Liver (tissue), 9 donors: ENCODE measurements around the gene CDC42EP3. TPM values are rescaled to one million over a fixed set of nuclear protein-coding genes. Genes with fewer than 3 reads are reported as not detected.

Source experiments
- DNase-seq: peaks from one replicate; pipeline ENCODE4 v3.0.0-alpha.2; 2017; ENCODE audit warnings: low spot score
- H3K27ac ChIP-seq, 2 donors: one replicate each; pipeline ENCODE4 v1.7.0; 2013; ENCODE audit warnings: inconsistent platforms in 2 of 2, low read length in 2 of 2, control low read depth in 1 of 2, low read depth in 1 of 2, mild to moderate bottlenecking in 1 of 2
- H3K27me3 ChIP-seq, 4 donors: one replicate each; pipeline versions ENCODE4 v1.6.1 to v1.7.0; 2013; ENCODE audit warnings: low read length in 3 of 4, inconsistent platforms in 1 of 4, mild to moderate bottlenecking in 1 of 4, moderate library complexity in 1 of 4; ENCODE audit not compliant: control insufficient read depth in 4 of 4, insufficient read depth in 4 of 4
- H3K36me3 ChIP-seq, 4 donors: one replicate each; pipeline versions ENCODE4 v1.6.1 to v1.7.0; 2013; ENCODE audit warnings: low read length in 3 of 4, mild to moderate bottlenecking in 3 of 4, low read depth in 1 of 4, moderate library complexity in 1 of 4; ENCODE audit not compliant: control insufficient read depth in 4 of 4, insufficient read depth in 3 of 4
- H3K4me1 ChIP-seq, 4 donors: one replicate each; pipeline versions ENCODE4 v1.6.1 to v1.7.0; 2013; ENCODE audit warnings: low read length in 3 of 4, mild to moderate bottlenecking in 3 of 4, moderate library complexity in 1 of 4; ENCODE audit not compliant: control insufficient read depth in 4 of 4, insufficient read depth in 4 of 4
- H3K4me3 ChIP-seq, 3 donors: one replicate each; pipeline versions ENCODE4 v1.6.1 to v1.7.0; 2013; ENCODE audit warnings: low read length in 3 of 3, control low read depth in 1 of 3, low read depth in 1 of 3, mild to moderate bottlenecking in 1 of 3
- H3K9ac ChIP-seq, 2 donors: one replicate each; pipeline ENCODE4 v1.7.0; 2013; ENCODE audit warnings: low read length in 2 of 2, mild to moderate bottlenecking in 2 of 2, moderate library complexity in 2 of 2, control low read depth in 1 of 2, low read depth in 1 of 2
- H3K9me3 ChIP-seq, 4 donors: one replicate each; pipeline versions ENCODE4 v1.6.1 to v1.7.0; 2013; ENCODE audit warnings: low read length in 3 of 4; ENCODE audit not compliant: control insufficient read depth in 4 of 4
- CTCF ChIP-seq: fragments of 150-350 bp; IDR thresholded peaks from 2 replicates; pipeline ENCODE4 v1.5.1; 2017; ENCODE audit warnings: improper control_type of control experiment, low read depth, low read length; ENCODE audit not compliant: missing input control
- EGR1 ChIP-seq, 2 donors: IDR thresholded peaks; 2 replicates each; pipeline ENCODE4 v1.6.1; 2016 to 2018; ENCODE audit warnings: antibody characterized with exemption in 2 of 2, low read depth in 2 of 2
- FOXA1 ChIP-seq: IDR thresholded peaks from 2 replicates; pipeline ENCODE4 v1.6.1; 2016; ENCODE audit warnings: antibody characterized with exemption
- FOXA2 ChIP-seq: IDR thresholded peaks from 2 replicates; pipeline ENCODE4 v1.6.1; 2016; ENCODE audit warnings: antibody characterized with exemption
- GABPA ChIP-seq, 2 donors: IDR thresholded peaks in 1 of 2; conservative IDR thresholded peaks in 1 of 2; 2 replicates each; pipeline ENCODE4 v1.6.1; 2016; ENCODE audit warnings: antibody characterized with exemption in 2 of 2, mild to moderate bottlenecking in 1 of 2, moderate library complexity in 1 of 2
- HNF4A ChIP-seq, 2 donors: conservative IDR thresholded peaks; 2 replicates each; pipeline ENCODE4 v1.6.1; 2016; ENCODE audit warnings: antibody characterized with exemption in 2 of 2, mild to moderate bottlenecking in 2 of 2
- HNF4G ChIP-seq: IDR thresholded peaks from 2 replicates; pipeline ENCODE4 v1.6.1; 2016; ENCODE audit warnings: antibody characterized with exemption
- JUND ChIP-seq, 2 donors: IDR thresholded peaks; 2 replicates each; pipeline ENCODE4 v1.6.1; 2016; ENCODE audit warnings: antibody characterized with exemption in 2 of 2
- NR2F2 ChIP-seq: IDR thresholded peaks from 2 replicates; pipeline ENCODE4 v1.6.1; 2016; ENCODE audit warnings: antibody characterized with exemption
- REST ChIP-seq: IDR thresholded peaks from 2 replicates; pipeline ENCODE4 v1.6.1; 2016; ENCODE audit warnings: antibody characterized with exemption, mild to moderate bottlenecking
- RXRA ChIP-seq, 2 donors: IDR thresholded peaks; 2 replicates each; pipeline ENCODE4 v1.6.1; 2017 to 2018; ENCODE audit warnings: antibody characterized with exemption in 2 of 2, mild to moderate bottlenecking in 1 of 2
- SP1 ChIP-seq: IDR thresholded peaks from 2 replicates; pipeline ENCODE4 v1.6.1; 2018; ENCODE audit warnings: antibody characterized with exemption, mild to moderate bottlenecking
- TAF1 ChIP-seq: conservative IDR thresholded peaks from 2 replicates; pipeline ENCODE4 v1.6.1; 2016; ENCODE audit warnings: antibody characterized with exemption, mild to moderate bottlenecking
- YY1 ChIP-seq: IDR thresholded peaks from 2 replicates; pipeline ENCODE4 v1.6.1; 2016; ENCODE audit warnings: antibody characterized with exemption, mild to moderate bottlenecking
- WGBS: extraction: QIAGEN DNeasy Blood & Tissue Kit; methylation state at CpG from one replicate; pipeline ENCODE4 v1.1.7; 2013; 5-methylcytosine and 5-hydroxymethylcytosine counted together
- polyA plus RNA-seq, 2 donors: library from polyadenylated mRNA; stranded (reverse) in 1 of 2; unstranded in 1 of 2; fragments of 200-250 nt in 1 of 2; fragments of >200 nt in 1 of 2; fragmentation: Nextera tagmentation in 1 of 2; extraction: Ambion mirVana in 1 of 2; gene quantifications; one replicate each; pipeline versions ENCODE4 v1.2.1 to v1.2.3, GENCODE V29; 2013 to 2015
- total RNA-seq, 2 donors: library from RNA; depleted of rRNA; stranded (reverse); fragments of >200 nt; gene quantifications; one replicate each; pipeline ENCODE4 v1.2.3, GENCODE V29; 2014
- TF ChIP-seq, protein P1 (sequence below): IDR thresholded peaks from 2 replicates; pipeline ENCODE4 v1.6.1; 2016; ENCODE audit warnings: antibody characterized with exemption
- TF ChIP-seq, protein P2 (sequence below): IDR thresholded peaks from 2 replicates; pipeline ENCODE4 v1.6.1; 2016; ENCODE audit warnings: antibody characterized with exemption
- TF ChIP-seq, protein P3 (sequence below): IDR thresholded peaks from 2 replicates; pipeline ENCODE4 v1.6.1; 2016; ENCODE audit warnings: antibody characterized with exemption
- donor health status: healthy.
- donor health status: healthy.
- donor health status: healthy.
- donor health status: healthy.
- donor health status: healthy.

The CDC42EP3 gene
- total and polyA plus RNA-seq, 4 donors: 2.5 to 4.1 (median 3.3) TPM

DNA sequence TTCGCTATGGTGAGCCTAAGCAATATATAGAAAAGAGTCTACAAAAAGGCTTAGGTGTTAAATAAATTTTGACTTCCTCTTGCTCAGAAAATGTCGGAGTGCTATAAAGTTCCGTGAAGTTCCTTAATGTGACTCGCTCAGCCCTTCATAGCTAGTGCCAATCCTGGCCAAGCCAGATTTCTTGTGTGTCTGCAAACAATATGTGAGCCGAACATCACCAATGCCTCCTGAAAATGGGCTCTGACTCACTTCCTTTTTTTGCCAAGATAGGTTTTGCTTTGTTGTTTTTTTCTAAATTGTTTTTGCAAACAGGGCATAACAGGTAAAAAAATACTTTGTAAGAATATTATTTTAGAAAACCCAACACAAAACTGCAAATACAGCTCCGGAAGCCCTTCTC lies 26.1 kb downstream of the CDC42EP3 start:
- 88% methylated on average over 6 of the region's 6 CpGs for WGBS
- Histone ChIP-seq H3K4me3 (no peak overlapping the region), H3K4me1 (no peaks in the 10 kb centered on the region), H3K9me3 (no peaks in the 10 kb centered on the region), H3K9ac (no peak overlapping the region), H3K27me3 (no peaks in the 10 kb centered on the region), H3K36me3 (peaks cover 0 to 3% (median 1%) of the 10 kb centered on the region in 4 donors), H3K27ac (no peak overlapping the region)
- DNase-seq: no peak
- TF ChIP-seq FOXA1: no peak
- no peak for TF ChIP-seq HNF4G
- TF ChIP-seq JUND (IDR thresholded peaks at IDR 0.05): no peak
- TF ChIP-seq SP1: no peak
- TF ChIP-seq, protein P1, sequence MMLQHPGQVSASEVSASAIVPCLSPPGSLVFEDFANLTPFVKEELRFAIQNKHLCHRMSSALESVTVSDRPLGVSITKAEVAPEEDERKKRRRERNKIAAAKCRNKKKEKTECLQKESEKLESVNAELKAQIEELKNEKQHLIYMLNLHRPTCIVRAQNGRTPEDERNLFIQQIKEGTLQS: no peak
- TF ChIP-seq REST: no peak
- TF ChIP-seq TAF1: no peak
- no peak for TF ChIP-seq NR2F2
- TF ChIP-seq, protein P2, sequence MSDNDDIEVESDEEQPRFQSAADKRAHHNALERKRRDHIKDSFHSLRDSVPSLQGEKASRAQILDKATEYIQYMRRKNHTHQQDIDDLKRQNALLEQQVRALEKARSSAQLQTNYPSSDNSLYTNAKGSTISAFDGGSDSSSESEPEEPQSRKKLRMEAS: no peak
- TF ChIP-seq HNF4A (conservative IDR thresholded peaks at IDR 0.05): no peak
- no peak for TF ChIP-seq FOXA2
- no peak for TF ChIP-seq EGR1 (IDR thresholded peaks at IDR 0.05; ENCODE audit: low read depth in 2 of 2)
- TF ChIP-seq CTCF: no peak
- no peak for TF ChIP-seq RXRA (IDR thresholded peaks at IDR 0.05)
- no peak for TF ChIP-seq YY1
- TF ChIP-seq, protein P3, sequence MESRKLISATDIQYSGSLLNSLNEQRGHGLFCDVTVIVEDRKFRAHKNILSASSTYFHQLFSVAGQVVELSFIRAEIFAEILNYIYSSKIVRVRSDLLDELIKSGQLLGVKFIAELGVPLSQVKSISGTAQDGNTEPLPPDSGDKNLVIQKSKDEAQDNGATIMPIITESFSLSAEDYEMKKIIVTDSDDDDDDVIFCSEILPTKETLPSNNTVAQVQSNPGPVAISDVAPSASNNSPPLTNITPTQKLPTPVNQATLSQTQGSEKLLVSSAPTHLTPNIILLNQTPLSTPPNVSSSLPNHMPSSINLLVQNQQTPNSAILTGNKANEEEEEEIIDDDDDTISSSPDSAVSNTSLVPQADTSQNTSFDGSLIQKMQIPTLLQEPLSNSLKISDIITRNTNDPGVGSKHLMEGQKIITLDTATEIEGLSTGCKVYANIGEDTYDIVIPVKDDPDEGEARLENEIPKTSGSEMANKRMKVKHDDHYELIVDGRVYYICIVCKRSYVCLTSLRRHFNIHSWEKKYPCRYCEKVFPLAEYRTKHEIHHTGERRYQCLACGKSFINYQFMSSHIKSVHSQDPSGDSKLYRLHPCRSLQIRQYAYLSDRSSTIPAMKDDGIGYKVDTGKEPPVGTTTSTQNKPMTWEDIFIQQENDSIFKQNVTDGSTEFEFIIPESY: no peak
- TF ChIP-seq GABPA (IDR thresholded peaks at IDR 0.05 in 1 of 2, conservative IDR thresholded peaks at IDR 0.05 in 1 of 2): no peak

GRCh38 chr2:37644191-37644590 lies 27.3 kb downstream of the CDC42EP3 start:
- TF ChIP-seq, protein P2: no peak
- no peak for TF ChIP-seq EGR1 (IDR thresholded peaks at IDR 0.05; ENCODE audit: low read depth in 2 of 2)
- no peak for TF ChIP-seq NR2F2
- Histone ChIP-seq H3K4me1 (no peaks in the 10 kb centered on the region), H3K4me3 (no peak overlapping the region), H3K27ac (no peak overlapping the region), H3K36me3 (peaks cover 0 to 3% (median 1%) of the 10 kb centered on the region in 4 donors), H3K27me3 (no peaks in the 10 kb centered on the region), H3K9me3 (no peaks in the 10 kb centered on the region), H3K9ac (no peak overlapping the region)
- 88% methylated on average over 5 of the region's 5 CpGs for WGBS
- DNase-seq: no peak
